ENCODE measurements around the gene HACE1. TPM values are rescaled to one million over a fixed set of nuclear protein-coding genes. Genes with fewer than 3 reads are reported as not detected.
"Not testable (repeated sequence)": the region's sequence is repeated elsewhere in the genome, so short reads cannot be mapped to it uniquely, and the experiment has no call there.

The HACE1 gene
- total RNA-seq, 6 donors from 2014 or later = 6.3 to 25.3 (median 14.7) TPM

DNA sequence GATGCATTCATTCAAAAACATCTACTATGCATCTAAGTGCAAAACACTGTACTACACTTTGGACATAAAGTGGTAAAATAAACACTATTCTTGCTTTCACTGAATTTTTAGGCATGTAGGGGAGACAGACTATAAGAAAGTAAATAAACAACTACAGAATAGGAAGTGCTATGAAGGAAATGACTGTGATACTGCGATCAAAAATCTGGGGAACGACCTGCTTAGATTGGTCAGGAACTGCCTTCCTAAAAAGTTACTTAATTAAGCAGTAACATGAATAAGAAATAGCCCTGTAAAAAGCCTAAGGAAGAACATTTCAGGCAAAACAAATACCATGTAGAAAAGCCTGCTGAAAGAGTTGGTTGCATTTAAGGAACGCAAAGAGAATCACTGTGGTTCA, 50.6 kb downstream of the HACE1 start:
- WGBS, 2 donors = 73 to 74% methylated on average over 3 of the region's 3 CpGs
- TF ChIP-seq, protein P1, sequence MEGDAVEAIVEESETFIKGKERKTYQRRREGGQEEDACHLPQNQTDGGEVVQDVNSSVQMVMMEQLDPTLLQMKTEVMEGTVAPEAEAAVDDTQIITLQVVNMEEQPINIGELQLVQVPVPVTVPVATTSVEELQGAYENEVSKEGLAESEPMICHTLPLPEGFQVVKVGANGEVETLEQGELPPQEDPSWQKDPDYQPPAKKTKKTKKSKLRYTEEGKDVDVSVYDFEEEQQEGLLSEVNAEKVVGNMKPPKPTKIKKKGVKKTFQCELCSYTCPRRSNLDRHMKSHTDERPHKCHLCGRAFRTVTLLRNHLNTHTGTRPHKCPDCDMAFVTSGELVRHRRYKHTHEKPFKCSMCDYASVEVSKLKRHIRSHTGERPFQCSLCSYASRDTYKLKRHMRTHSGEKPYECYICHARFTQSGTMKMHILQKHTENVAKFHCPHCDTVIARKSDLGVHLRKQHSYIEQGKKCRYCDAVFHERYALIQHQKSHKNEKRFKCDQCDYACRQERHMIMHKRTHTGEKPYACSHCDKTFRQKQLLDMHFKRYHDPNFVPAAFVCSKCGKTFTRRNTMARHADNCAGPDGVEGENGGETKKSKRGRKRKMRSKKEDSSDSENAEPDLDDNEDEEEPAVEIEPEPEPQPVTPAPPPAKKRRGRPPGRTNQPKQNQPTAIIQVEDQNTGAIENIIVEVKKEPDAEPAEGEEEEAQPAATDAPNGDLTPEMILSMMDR (IDR thresholded peaks at IDR 0.05) = no peak
- no peak for TF ChIP-seq POLR2A (IDR thresholded peaks at IDR 0.05)
- TF ChIP-seq POLR2AphosphoS5 (IDR thresholded peaks at IDR 0.05) = no peak
- no peak for TF ChIP-seq EP300 (IDR thresholded peaks at IDR 0.05)

DNA sequence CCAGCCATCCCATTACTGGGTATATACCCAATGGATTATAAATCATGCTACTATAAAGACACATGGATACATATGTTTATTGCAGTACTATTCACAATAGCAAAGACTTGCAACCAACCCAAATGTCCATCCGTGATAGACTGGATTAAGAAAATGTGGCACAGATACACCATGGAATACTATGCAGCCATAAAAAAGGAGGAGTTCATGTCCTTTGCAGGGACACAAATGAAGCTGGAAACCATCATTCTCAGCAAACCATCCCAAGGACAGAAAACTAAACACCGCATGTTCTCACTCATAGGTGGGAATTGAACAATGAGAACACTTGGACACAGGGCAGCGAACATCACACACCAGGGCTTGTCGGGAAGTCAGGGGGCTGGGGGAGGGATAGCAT, 54.4 kb downstream of the HACE1 start:
- not testable (repeated sequence) for H3K4me1 ChIP-seq; ATAC-seq (ENCODE audit: low FRiP score in 2 of 2); H3K9me3 ChIP-seq; H3K27me3 ChIP-seq; H3K36me3 ChIP-seq; H3K4me3 ChIP-seq; DNase-seq; H3K27ac ChIP-seq
- 98 to 100% methylated on average over 4 of the region's 4 CpGs for WGBS, 2 donors

More for the DNA sequence above, 50.6 kb downstream of the HACE1 start:
- Histone ChIP-seq H3K27me3 (no peaks in the 10 kb centered on the region), H3K36me3 (peaks cover 0 to 8% (median 2%) of the 10 kb centered on the region in 4 donors), H3K27ac (no peak overlapping the region), H3K4me1 (no peaks in the 10 kb centered on the region), H3K4me3 (no peak overlapping the region), H3K9me3 (peaks cover 0 to 3% (median 0%) of the 10 kb centered on the region in 4 donors)
- ATAC-seq (ENCODE audit: low FRiP score in 2 of 2) (no peak), DNase-seq (no peak)

DNA sequence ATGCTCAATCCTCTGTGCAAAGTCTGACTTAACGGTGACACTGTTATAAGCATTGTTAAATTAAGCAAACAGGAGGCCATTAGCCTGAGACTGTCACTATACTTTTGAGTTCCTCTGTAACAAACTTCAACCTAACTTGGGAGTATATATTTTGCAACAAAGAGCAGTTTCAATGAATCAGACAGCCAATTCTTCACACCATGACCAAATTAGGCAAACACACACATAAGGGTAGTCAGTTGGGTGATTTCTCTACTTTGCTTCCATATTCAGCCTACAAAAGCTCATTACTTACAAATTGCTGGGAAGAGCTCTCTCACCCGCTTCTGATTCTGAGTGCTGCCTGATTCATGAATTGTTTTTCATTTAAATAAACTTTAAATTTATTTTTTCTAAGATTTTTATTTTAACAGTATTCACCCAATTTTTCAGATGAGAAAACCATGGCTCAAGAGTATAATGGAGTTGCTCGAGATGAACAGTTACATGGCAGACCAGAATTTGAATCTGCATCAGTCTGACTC, 60.5 kb downstream of the HACE1 start:
- no peaks in the 10 kb centered on the region for H3K27me3 ChIP-seq
- no peaks in the 10 kb centered on the region for H3K9me3 ChIP-seq
- ATAC-seq (ENCODE audit: low FRiP score in 2 of 2) (no peak), DNase-seq (no peak)
- H3K36me3 ChIP-seq = peaks cover 0 to 22% (median 2%) of the 10 kb centered on the region in 4 donors
- H3K27ac ChIP-seq = no peak overlapping the region
- no peak overlapping the region for H3K4me3 ChIP-seq
- H3K4me1 ChIP-seq = no peaks in the 10 kb centered on the region
- TF ChIP-seq EP300 (IDR thresholded peaks at IDR 0.05) = no peak
- TF ChIP-seq POLR2AphosphoS5 (IDR thresholded peaks at IDR 0.05) = no peak
- TF ChIP-seq, protein P1 (IDR thresholded peaks at IDR 0.05) = no peak
- TF ChIP-seq POLR2A (IDR thresholded peaks at IDR 0.05) = no peak
- WGBS, 2 donors = 90 to 91% methylated on average over 3 of the region's 3 CpGs

DNA sequence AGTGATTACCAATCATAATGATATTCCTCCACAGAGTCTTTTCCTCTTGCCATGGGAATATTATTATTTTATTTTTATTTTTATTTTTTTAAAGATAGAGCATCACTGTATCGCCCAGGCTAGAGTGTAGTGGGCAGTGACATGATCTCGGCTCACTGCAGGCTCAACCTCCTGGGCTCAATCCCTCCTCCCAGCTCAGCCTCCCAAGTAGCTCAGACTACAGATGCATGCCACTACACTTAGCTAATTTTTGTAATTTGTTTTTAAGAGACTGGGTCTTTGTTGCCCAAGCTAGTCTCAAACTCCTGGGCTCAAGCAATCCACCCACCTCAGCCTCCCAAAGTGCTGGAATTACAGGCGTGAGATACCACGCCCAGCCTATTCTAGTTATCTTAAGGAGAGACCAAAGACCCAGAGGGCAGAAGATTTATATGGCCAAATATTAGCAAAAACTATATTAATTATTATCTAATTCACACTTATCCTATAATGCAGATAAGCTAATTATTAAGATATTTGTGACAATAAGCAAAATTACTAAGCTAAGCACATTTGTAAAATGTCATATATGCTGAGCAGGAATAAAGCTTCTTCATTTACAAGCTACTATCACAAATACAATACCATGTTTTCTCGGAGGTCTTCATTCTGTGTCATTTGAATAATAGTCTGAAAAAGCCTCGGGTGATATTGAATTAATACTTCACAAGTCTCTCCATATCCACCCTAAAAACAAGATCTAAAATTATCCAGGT, 63.5 kb downstream of the HACE1 start:
- H3K4me1 ChIP-seq = no peaks in the 10 kb centered on the region
- DNase-seq (no peak), ATAC-seq (ENCODE audit: low FRiP score in 2 of 2) (no peak)
- 94 to 97% methylated on average over 6 of the region's 6 CpGs for WGBS, 2 donors
- no peaks in the 10 kb centered on the region for H3K27me3 ChIP-seq
- H3K27ac ChIP-seq = no peak overlapping the region
- TF ChIP-seq EP300 (IDR thresholded peaks at IDR 0.05) (no peak), POLR2A (IDR thresholded peaks at IDR 0.05) (no peak), POLR2AphosphoS5 (IDR thresholded peaks at IDR 0.05) (no peak)
- TF ChIP-seq, protein P1 (IDR thresholded peaks at IDR 0.05) = no peak
- no peaks in the 10 kb centered on the region for H3K9me3 ChIP-seq
- peaks cover 0 to 29% (median 2%) of the 10 kb centered on the region in 4 donors for H3K36me3 ChIP-seq
- H3K4me3 ChIP-seq = no peak overlapping the region

DNA sequence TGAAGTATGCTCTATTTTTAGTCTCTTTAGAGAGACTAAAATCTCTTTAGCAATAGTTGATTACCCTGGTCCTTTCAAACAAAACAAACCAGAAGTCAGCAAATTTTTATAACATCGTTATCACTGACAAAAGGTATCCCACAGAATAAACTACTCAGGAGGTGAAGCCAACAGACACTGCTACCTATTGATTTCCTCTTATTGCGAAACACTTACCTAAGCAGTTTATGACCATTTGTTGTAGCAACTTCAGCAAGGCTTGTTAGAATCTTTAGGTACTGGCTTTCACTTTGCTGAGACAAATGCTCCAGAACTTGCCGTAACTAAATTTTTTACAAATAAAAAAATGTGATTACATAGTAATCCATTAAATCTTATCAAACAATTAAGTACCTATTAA, 64.4 kb downstream of the HACE1 start:
- H3K9me3 ChIP-seq = no peaks in the 10 kb centered on the region
- 87 to 90% methylated on average over 3 of the region's 3 CpGs for WGBS, 2 donors
- ATAC-seq (ENCODE audit: low FRiP score in 2 of 2) = no peak
- no peak for TF ChIP-seq EP300 (IDR thresholded peaks at IDR 0.05)
- no peak for TF ChIP-seq POLR2A (IDR thresholded peaks at IDR 0.05)
- TF ChIP-seq, protein P1 (IDR thresholded peaks at IDR 0.05) = no peak
- no peak for TF ChIP-seq POLR2AphosphoS5 (IDR thresholded peaks at IDR 0.05)
- H3K4me3 ChIP-seq = no peak overlapping the region
- DNase-seq = no peak
- H3K36me3 ChIP-seq = peaks cover 0 to 34% (median 2%) of the 10 kb centered on the region in 4 donors
- no peaks in the 10 kb centered on the region for H3K4me1 ChIP-seq
- H3K27me3 ChIP-seq = no peaks in the 10 kb centered on the region
- no peak overlapping the region for H3K27ac ChIP-seq
